MM.1S (cell line): ENCODE results near the gene PARD3.

Experiments used
- DNase-seq: peaks from one replicate; pipeline ENCODE4 v3.0.0-alpha.2; 2015
- H2AFZ ChIP-seq: fragments of 300-600 bp; sonication (generic); 2 replicates; pipeline ENCODE4 v1.6.0; 2016; ENCODE audit warnings: antibody characterized with exemption, low read length
- H3F3A ChIP-seq: fragments of 300-600 bp; sonication (generic); 2 replicates; pipeline ENCODE4 v1.6.1; 2016; ENCODE audit warnings: mild to moderate bottlenecking, antibody characterized with exemption, low read length, moderate library complexity, mixed read lengths; ENCODE audit not compliant: insufficient read depth
- H3K27ac ChIP-seq: fragments of 300-600 bp; sonication (generic); 2 replicates; pipeline ENCODE4 v1.5.1; 2016; ENCODE audit warnings: mild to moderate bottlenecking, low read length
- H3K27me3 ChIP-seq: fragments of 300-600 bp; sonication (generic); replicated peaks from 2 replicates; pipeline ENCODE4 v1.6.0; 2016; ENCODE audit warnings: low read length; ENCODE audit not compliant: insufficient read depth
- H3K36me3 ChIP-seq: fragments of 300-600 bp; sonication (generic); replicated peaks from 2 replicates; pipeline ENCODE4 v1.6.1; 2016; ENCODE audit warnings: mild to moderate bottlenecking, low read length, mixed read lengths; ENCODE audit not compliant: insufficient read depth
- H3K4me1 ChIP-seq: fragments of 300-600 bp; sonication (generic); 2 replicates; pipeline ENCODE4 v1.6.1; 2016; ENCODE audit warnings: low read length, mixed read lengths
- H3K4me2 ChIP-seq: fragments of 300-600 bp; sonication (generic); 2 replicates; pipeline ENCODE4 v1.6.0; 2016; ENCODE audit warnings: low read depth, low read length
- H3K4me3 ChIP-seq: fragments of 300-600 bp; sonication (generic); 2 replicates; pipeline ENCODE4 v1.5.1; 2016; ENCODE audit warnings: low read length, mixed read lengths
- H3K79me2 ChIP-seq: fragments of 300-600 bp; sonication (generic); 2 replicates; pipeline ENCODE4 v1.6.1; 2016; ENCODE audit warnings: mixed run types, low read length, mixed read lengths
- H3K9ac ChIP-seq: fragments of 300-600 bp; sonication (generic); 2 replicates; pipeline ENCODE4 v1.6.1; 2016; ENCODE audit warnings: low read length, mixed read lengths
- H3K9me2 ChIP-seq: fragments of 300-600 bp; sonication (generic); replicated peaks from 2 replicates; pipeline ENCODE4 v1.6.1; 2016; ENCODE audit warnings: mild to moderate bottlenecking, low read length, mixed read lengths; ENCODE audit not compliant: insufficient read depth
- H3K9me3 ChIP-seq: fragments of 300-600 bp; sonication (generic); replicated peaks from 2 replicates; pipeline ENCODE4 v1.6.1; 2016; ENCODE audit warnings: mild to moderate bottlenecking, low read length, mixed read lengths; ENCODE audit not compliant: insufficient read depth
- H4K20me1 ChIP-seq: fragments of 300-600 bp; sonication (generic); 2 replicates; pipeline ENCODE4 v1.6.1; 2016; ENCODE audit warnings: mild to moderate bottlenecking, low read length, moderate library complexity, mixed read lengths; ENCODE audit not compliant: insufficient read depth
- EZH2 ChIP-seq: fragments of 300-600 bp; sonication (generic); optimal IDR thresholded peaks from 2 replicates; pipeline ENCODE3; 2017; ENCODE audit warnings: low read depth, mild to moderate bottlenecking, antibody characterized with exemption, low read length, mixed read lengths
- EZH2phosphoT487 ChIP-seq: fragments of 300-600 bp; sonication (generic); IDR thresholded peaks from 2 replicates; pipeline ENCODE4 v1.6.1; 2018; ENCODE audit warnings: antibody characterized with exemption, low read length
- TF ChIP-seq, protein P1 (sequence below): fragments of 300-600 bp; sonication (generic); IDR thresholded peaks from 2 replicates; pipeline ENCODE4 v1.5.1; 2016; ENCODE audit warnings: antibody characterized with exemption, low read length, mixed read lengths

Gene PARD3

DNA sequence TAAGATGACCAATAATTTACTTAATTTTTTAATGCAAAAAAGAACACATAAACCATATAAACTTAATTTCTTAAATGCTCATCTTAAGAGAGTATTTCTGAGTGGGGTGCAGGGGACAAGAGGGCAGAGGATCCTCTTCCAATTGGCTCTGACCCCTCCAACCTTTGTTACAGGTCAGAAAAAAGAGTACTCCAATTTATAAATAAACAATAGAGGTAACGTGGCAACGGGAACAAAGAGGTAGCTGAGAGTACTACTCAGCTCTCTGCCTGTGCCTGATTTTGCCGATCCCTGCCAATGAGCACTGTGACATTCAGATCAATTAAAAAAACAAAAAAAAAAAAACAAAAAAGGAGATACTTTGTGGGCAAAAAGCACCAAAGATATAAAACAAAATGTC lies 307.9 kb downstream of the PARD3 start:
- H3K4me3 ChIP-seq = no peak overlapping the region
- H3K9ac ChIP-seq = no peak overlapping the region
- no peak for DNase-seq
- H4K20me1 ChIP-seq = no peaks in the 10 kb centered on the region
- no peak overlapping the region for H2AFZ ChIP-seq
- H3K4me1 ChIP-seq = no peaks in the 10 kb centered on the region
- H3K9me2 ChIP-seq = no peaks in the 10 kb centered on the region
- no peaks in the 10 kb centered on the region for H3K27me3 ChIP-seq
- H3K9me3 ChIP-seq = no peaks in the 10 kb centered on the region
- H3F3A ChIP-seq = no peaks in the 10 kb centered on the region
- H3K4me2 ChIP-seq = no peak overlapping the region
- no peaks in the 10 kb centered on the region for H3K36me3 ChIP-seq
- H3K79me2 ChIP-seq = peaks cover 22% of the 10 kb centered on the region
- H3K27ac ChIP-seq = no peak overlapping the region
- TF ChIP-seq EZH2 (no peak), EZH2phosphoT487 (no peak)

DNA sequence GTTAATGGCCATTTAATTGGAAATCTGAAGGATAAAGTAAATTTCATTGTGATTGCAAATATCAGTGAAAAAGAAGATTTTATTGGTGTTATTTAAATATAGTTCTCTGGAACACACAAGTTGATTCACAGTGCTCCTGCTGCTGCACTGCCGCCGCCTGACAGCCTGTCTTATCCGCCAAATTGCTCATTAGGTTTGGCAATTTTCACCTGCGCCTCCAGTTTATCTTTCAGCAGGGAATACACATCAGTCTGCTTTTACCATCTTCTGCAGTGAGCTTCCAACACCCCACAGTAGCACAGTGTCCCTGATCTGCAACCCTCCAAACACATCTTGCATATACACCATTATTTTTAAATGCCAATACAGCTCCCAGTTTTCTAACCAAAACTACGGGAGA lies 308.3 kb downstream of the PARD3 start:
- TF ChIP-seq, protein P1, sequence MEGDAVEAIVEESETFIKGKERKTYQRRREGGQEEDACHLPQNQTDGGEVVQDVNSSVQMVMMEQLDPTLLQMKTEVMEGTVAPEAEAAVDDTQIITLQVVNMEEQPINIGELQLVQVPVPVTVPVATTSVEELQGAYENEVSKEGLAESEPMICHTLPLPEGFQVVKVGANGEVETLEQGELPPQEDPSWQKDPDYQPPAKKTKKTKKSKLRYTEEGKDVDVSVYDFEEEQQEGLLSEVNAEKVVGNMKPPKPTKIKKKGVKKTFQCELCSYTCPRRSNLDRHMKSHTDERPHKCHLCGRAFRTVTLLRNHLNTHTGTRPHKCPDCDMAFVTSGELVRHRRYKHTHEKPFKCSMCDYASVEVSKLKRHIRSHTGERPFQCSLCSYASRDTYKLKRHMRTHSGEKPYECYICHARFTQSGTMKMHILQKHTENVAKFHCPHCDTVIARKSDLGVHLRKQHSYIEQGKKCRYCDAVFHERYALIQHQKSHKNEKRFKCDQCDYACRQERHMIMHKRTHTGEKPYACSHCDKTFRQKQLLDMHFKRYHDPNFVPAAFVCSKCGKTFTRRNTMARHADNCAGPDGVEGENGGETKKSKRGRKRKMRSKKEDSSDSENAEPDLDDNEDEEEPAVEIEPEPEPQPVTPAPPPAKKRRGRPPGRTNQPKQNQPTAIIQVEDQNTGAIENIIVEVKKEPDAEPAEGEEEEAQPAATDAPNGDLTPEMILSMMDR = no peak
- TF ChIP-seq EZH2phosphoT487 (no peak), EZH2 (no peak)
- Histone ChIP-seq H3K4me2 (no peak overlapping the region), H3K4me3 (no peak overlapping the region), H3K9ac (no peak overlapping the region), H3K9me3 (no peaks in the 10 kb centered on the region), H3K27ac (no peak overlapping the region), H3K4me1 (no peaks in the 10 kb centered on the region), H3K36me3 (no peaks in the 10 kb centered on the region), H4K20me1 (no peaks in the 10 kb centered on the region), H3K9me2 (no peaks in the 10 kb centered on the region), H3K79me2 (peaks cover 22% of the 10 kb centered on the region), H3F3A (no peaks in the 10 kb centered on the region), H2AFZ (no peak overlapping the region), H3K27me3 (no peaks in the 10 kb centered on the region)
- DNase-seq = no peak

DNA sequence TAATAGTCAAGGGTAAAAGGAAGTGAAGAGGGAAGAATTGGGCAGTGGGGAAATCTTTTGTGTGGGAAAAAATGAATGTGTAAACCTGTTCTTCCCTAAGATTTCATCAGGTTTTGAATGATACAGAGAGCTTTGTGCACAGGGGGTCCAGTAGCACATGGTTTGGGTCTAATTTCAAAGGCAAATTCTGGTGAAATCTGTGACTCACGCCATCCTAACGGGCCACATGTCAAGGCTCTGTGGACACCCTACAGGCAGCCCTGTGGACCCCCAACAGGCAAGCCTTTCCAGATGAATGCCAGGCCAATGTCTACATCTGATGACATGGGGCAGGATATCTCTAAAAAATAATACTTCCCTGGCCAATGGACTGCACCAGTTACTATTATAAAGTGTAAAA lies 309.8 kb downstream of the PARD3 start:
- Histone ChIP-seq H3K36me3 (no peaks in the 10 kb centered on the region), H3K4me2 (no peak overlapping the region), H3K79me2 (peaks cover 22% of the 10 kb centered on the region), H2AFZ (no peak overlapping the region), H3K4me3 (no peak overlapping the region), H3K4me1 (no peaks in the 10 kb centered on the region), H3K9me3 (no peaks in the 10 kb centered on the region), H3K9ac (no peak overlapping the region), H3F3A (no peaks in the 10 kb centered on the region), H3K27me3 (no peaks in the 10 kb centered on the region), H4K20me1 (no peaks in the 10 kb centered on the region), H3K9me2 (no peaks in the 10 kb centered on the region), H3K27ac (no peak overlapping the region)
- DNase-seq = no peak
- TF ChIP-seq, protein P1 = no peak
- TF ChIP-seq EZH2 = no peak
- TF ChIP-seq EZH2phosphoT487 = no peak

DNA sequence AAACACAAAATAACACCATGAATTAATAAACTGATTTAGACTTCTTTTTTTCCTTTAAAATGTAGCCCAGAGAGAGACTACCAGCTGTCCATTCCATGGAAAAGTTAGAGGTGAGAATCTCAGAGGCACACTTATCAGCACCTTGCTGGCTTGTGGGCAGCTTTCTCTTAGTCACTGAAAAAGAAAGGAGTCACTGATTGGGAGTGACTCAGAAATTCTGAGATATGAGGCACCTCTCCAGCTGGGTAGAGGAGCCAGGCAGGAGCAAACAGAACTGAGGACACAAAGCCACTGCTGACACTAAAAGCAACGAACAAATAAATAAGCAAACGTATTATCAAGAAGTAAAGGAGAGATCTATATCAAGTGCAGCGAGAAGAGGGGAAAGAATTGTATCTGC lies 310.6 kb downstream of the PARD3 start:
- H3K9ac ChIP-seq = no peak overlapping the region
- H3K36me3 ChIP-seq = no peaks in the 10 kb centered on the region
- H3K27ac ChIP-seq = no peak overlapping the region
- no peaks in the 10 kb centered on the region for H4K20me1 ChIP-seq
- no peak overlapping the region for H2AFZ ChIP-seq
- no peak overlapping the region for H3K4me3 ChIP-seq
- no peaks in the 10 kb centered on the region for H3F3A ChIP-seq
- H3K79me2 ChIP-seq = peaks cover 16% of the 10 kb centered on the region
- TF ChIP-seq, protein P1 = no peak
- no peaks in the 10 kb centered on the region for H3K9me2 ChIP-seq
- no peak for DNase-seq
- no peaks in the 10 kb centered on the region for H3K9me3 ChIP-seq
- no peaks in the 10 kb centered on the region for H3K27me3 ChIP-seq
- no peaks in the 10 kb centered on the region for H3K4me1 ChIP-seq
- no peak overlapping the region for H3K4me2 ChIP-seq
